GM12878 (cell line): ENCODE data around the gene MYO1D. TPM values are rescaled to one million over a fixed set of nuclear protein-coding genes. Genes with fewer than 3 reads are reported as not detected.

Experiments used
- ATAC-seq: fragments of 200-7000 bp; cut with Tn5 transposase; 3 replicates; pipeline ENCODE4 v1.9.1; 2020; ENCODE audit warnings: mild to moderate bottlenecking, moderate library complexity
- BruUV-seq: library from RNA; stranded (reverse); fragments of 400-500 nt; replicated peaks from 2 replicates; lab custom pipeline; 2021; lab: Mats Ljungman, UMichigan
- CTCF ChIA-PET: fragments of 300-600 bp; sonication (Branson Sonifier 250); formaldehyde crosslinking; extraction: SDS; loops from one replicate; lab custom pipeline; 2021; ENCODE audit warnings: inconsistent platforms; lab: Yijun Ruan, JAX
- POLR2A ChIA-PET: fragments of 350-600 bp; formaldehyde crosslinking; extraction: SDS; loops from one replicate; lab custom pipeline; 2021; ENCODE audit warnings: inconsistent platforms; lab: Charles Lee
- RAD21 ChIA-PET: fragments of 300-600 bp; sonication (Branson Sonifier 250); formaldehyde crosslinking; loops from one replicate; lab custom pipeline; 2023; ENCODE audit warnings: antibody characterized with exemption; ENCODE audit not compliant: unreplicated experiment; lab: Charles Lee
- SMC1A ChIA-PET: fragments of 300-600 bp; sonication (Branson Sonifier 250); formaldehyde crosslinking; loops from one replicate; lab custom pipeline; 2023; ENCODE audit not compliant: unreplicated experiment, uncharacterized antibody; lab: Charles Lee
- DNase-seq: peaks from one replicate; pipeline ENCODE4 v3.0.0-alpha.2; 2011; ENCODE audit warnings: low read depth, low spot score
- FAIRE-seq: peaks from 3 replicates; lab custom pipeline; 2011; peaks lifted over from hg19 to GRCh38; lab: Jason Lieb, UNC
- H2AFZ ChIP-seq: 2 replicates; pipeline ENCODE4 v1.6.0; 2011; ENCODE audit warnings: low read depth, low read length, control low read depth; ENCODE audit not compliant: control insufficient read depth
- H3K27ac ChIP-seq: 2 replicates; pipeline ENCODE4 v1.5.1; 2011; ENCODE audit warnings: control low read depth; ENCODE audit not compliant: control insufficient read depth, insufficient read depth
- H3K27me3 ChIP-seq, 2 experiments: replicated peaks in 1 of 2; 2 replicates each; pipeline versions ENCODE4 v1.6.0 to v1.6.1; 2011; ENCODE audit warnings: low read length in 1 of 2; ENCODE audit not compliant: control insufficient read depth in 2 of 2, insufficient read depth in 2 of 2
- H3K36me3 ChIP-seq, 2 experiments: 2 replicates each; pipeline ENCODE4 v1.5.1; 2011; ENCODE audit warnings: low read length in 1 of 2; ENCODE audit not compliant: control insufficient read depth in 2 of 2, insufficient read depth in 2 of 2
- H3K4me1 ChIP-seq: 2 replicates; pipeline ENCODE4 v1.6.1; 2011; ENCODE audit warnings: mild to moderate bottlenecking, low read length, moderate library complexity, mixed read lengths; ENCODE audit not compliant: control insufficient read depth, insufficient read depth
- H3K4me2 ChIP-seq: 2 replicates; pipeline ENCODE4 v1.6.0; 2011; ENCODE audit warnings: control low read depth; ENCODE audit not compliant: control insufficient read depth, insufficient read depth
- H3K4me3 ChIP-seq: fragments of 200-600 bp; sonication (generic); 2 replicates; pipeline ENCODE4 v1.5.1; 2016
- H3K79me2 ChIP-seq: 2 replicates; pipeline ENCODE4 v1.6.0; 2011; ENCODE audit warnings: low read length; ENCODE audit not compliant: control insufficient read depth, insufficient read depth
- H3K9ac ChIP-seq: 2 replicates; pipeline ENCODE4 v1.8.0; 2011; ENCODE audit warnings: low read length, control low read depth, mixed read lengths; ENCODE audit not compliant: control insufficient read depth, insufficient read depth
- H3K9me3 ChIP-seq: replicated peaks from 3 replicates; pipeline ENCODE4 v1.5.1; 2011; ENCODE audit warnings: mild to moderate bottlenecking, low read length; ENCODE audit not compliant: control insufficient read depth, insufficient read depth
- H4K20me1 ChIP-seq: 2 replicates; pipeline ENCODE4 v1.6.0; 2011; ENCODE audit not compliant: control insufficient read depth, insufficient read depth
- CREM ChIP-seq: IDR thresholded peaks from 2 replicates; pipeline ENCODE4 v1.6.1; 2014; ENCODE audit warnings: antibody characterized with exemption, low read depth
- EP300 ChIP-seq, 2 experiments: fragments of 150-350 bp in 1 of 2; IDR thresholded peaks; 2 replicates each; pipeline ENCODE4 v1.6.1; 2011 to 2012; ENCODE audit warnings: low read depth in 2 of 2, low read length in 2 of 2, borderline replicate concordance in 1 of 2, improper control_type of control experiment in 1 of 2, inconsistent platforms in 1 of 2; ENCODE audit not compliant: control insufficient read depth in 1 of 2
- FOS ChIP-seq: IDR thresholded peaks from 3 replicates; pipeline ENCODE4 v1.6.1; 2011; ENCODE audit warnings: borderline replicate concordance; ENCODE audit not compliant: insufficient read length; ENCODE audit errors: extremely low read depth
- MEF2B ChIP-seq: fragments of 450-650 bp; IDR thresholded peaks from 2 replicates; pipeline ENCODE4 v1.6.1; 2018; ENCODE audit warnings: mild to moderate bottlenecking, moderate library complexity; ENCODE audit not compliant: partially characterized antibody, poor library complexity, severe bottlenecking
- SMARCA5 ChIP-seq: fragments of 450-650 bp; IDR thresholded peaks from 2 replicates; pipeline ENCODE4 v1.6.1; 2017; ENCODE audit warnings: mild to moderate bottlenecking
- SMC3 ChIP-seq: IDR thresholded peaks from 2 replicates; pipeline ENCODE4 v1.6.1; 2011; ENCODE audit warnings: low read length, improper control_type of control experiment, borderline replicate concordance
- SUZ12 ChIP-seq: fragments of 200-600 bp; sonication (generic); IDR thresholded peaks from one replicate; pipeline ENCODE4 v1.6.1; 2018; ENCODE audit warnings: antibody characterized with exemption, mild to moderate bottlenecking; ENCODE audit not compliant: unreplicated experiment
- WGBS: methylation state at CpG from one replicate; pipeline ENCODE4 v1.1.6; 2016; ENCODE audit warnings: low lambda C conversion rate; ENCODE audit not compliant: insufficient replicate concordance, insufficient coverage; ENCODE audit errors: missing lambda C conversion rate; 5-methylcytosine and 5-hydroxymethylcytosine counted together
- in situ Hi-C: fragments of 300-500 bp; cut with MboI; formaldehyde crosslinking; loops from 9 replicates; pipeline ENCODE4 v1.14.3; 2018; ENCODE audit warnings: mixed read lengths
- intact Hi-C: fragments of 100-400 bp; cut with micrococcal nuclease; formaldehyde crosslinking; loops from one replicate; pipeline ENCODE4 v1.14.2; 2022; ENCODE audit not compliant: unreplicated experiment
- polyA plus RNA-seq, 11 experiments: library from polyadenylated mRNA; depleted of rRNA in 4 of 11; unstranded in 6 of 11; stranded (reverse) in 5 of 11; fragments of >200 nt; fragmentation: Nextera tagmentation in 4 of 11; fragmentation: Illumina TruSeq in 1 of 11; extraction: Ambion mirVana in 4 of 11; extraction: Trizol in 1 of 11; gene quantifications; 1 replicate in 1 of 11; 2 replicates in 10 of 11; pipeline versions ENCODE4 v1.2.1 to v1.2.3, GENCODE V29; 2011 to 2016; ENCODE audit warnings: inconsistent platforms in 2 of 11, missing spikeins in 2 of 11, low read depth in 1 of 11
- total RNA-seq, 4 experiments: library from RNA; depleted of rRNA in 3 of 4; stranded (reverse); fragments of >200 nt in 3 of 4; fragmentation: Illumina TruSeq in 1 of 4; extraction: Trizol in 1 of 4; gene quantifications; 2 replicates each; pipeline versions ENCODE4 v1.2.1 to v1.2.3, GENCODE V29; 2013 to 2021
- TF ChIP-seq, protein P1 (sequence below): fragments of 450-650 bp; IDR thresholded peaks from 2 replicates; pipeline ENCODE4 v1.6.1; 2017; ENCODE audit warnings: borderline replicate concordance

The MYO1D gene
- total and polyA plus RNA-seq, 10 of the 15 experiments (the other 5 are each of a cell fraction or from before 2014, with no cell fraction given): 1.8 to 37.7 (median 25.4) TPM

DNA sequence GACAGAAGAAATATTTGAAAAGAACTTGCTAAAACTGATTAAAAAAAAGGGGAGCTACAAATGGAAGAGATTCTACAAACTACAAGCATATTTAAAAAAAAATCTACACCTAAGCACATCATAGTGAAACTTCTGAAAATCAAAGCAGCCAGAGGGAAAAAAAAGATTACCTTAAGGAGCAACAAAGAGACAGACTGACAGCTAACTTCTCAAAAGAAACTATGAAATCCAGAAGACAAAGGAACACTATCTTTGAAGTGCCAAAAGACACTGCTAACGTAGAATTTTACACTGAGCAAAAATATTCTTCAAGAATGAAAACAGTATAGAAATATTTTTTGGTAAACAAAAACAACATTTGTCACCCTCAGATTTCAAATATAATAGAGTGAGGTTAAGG is 151.2 kb downstream of the MYO1D start:
- Histone ChIP-seq H4K20me1 (no peaks in the 10 kb centered on the region), H3K79me2 (no peaks in the 10 kb centered on the region), H3K9me3 (peaks cover 8% of the 10 kb centered on the region), H3K27ac (no peak overlapping the region), H3K36me3 (no peaks in the 10 kb centered on the region; a peak in 1 of 4 replicates), H2AFZ (no peak overlapping the region), H3K27me3 (no peaks in the 10 kb centered on the region)
- in situ Hi-C loops: no loop called here
- ChIA-PET RAD21 (no interaction called here), POLR2A (no interaction called here), SMC1A (interaction anchor here (1.2 to 1.4 kb wide), 2 partner anchors 31 to 331 kb away, joined by 3 read pairs; no protein-coding TSS in a partner anchor)
- 94% methylated on average over 1 of the region's 1 CpG for WGBS
- no peak for ATAC-seq
- no peak for TF ChIP-seq SMC3
- no peak for TF ChIP-seq SUZ12
- TF ChIP-seq EP300 (IDR thresholded peaks at IDR 0.05; ENCODE audit: borderline replicate concordance in 1 of 2, control insufficient read depth in 1 of 2, low read depth in 2 of 2, low read length in 2 of 2): no peak
- TF ChIP-seq SMARCA5: no peak
- no peak for TF ChIP-seq MEF2B
- TF ChIP-seq, protein P1, sequence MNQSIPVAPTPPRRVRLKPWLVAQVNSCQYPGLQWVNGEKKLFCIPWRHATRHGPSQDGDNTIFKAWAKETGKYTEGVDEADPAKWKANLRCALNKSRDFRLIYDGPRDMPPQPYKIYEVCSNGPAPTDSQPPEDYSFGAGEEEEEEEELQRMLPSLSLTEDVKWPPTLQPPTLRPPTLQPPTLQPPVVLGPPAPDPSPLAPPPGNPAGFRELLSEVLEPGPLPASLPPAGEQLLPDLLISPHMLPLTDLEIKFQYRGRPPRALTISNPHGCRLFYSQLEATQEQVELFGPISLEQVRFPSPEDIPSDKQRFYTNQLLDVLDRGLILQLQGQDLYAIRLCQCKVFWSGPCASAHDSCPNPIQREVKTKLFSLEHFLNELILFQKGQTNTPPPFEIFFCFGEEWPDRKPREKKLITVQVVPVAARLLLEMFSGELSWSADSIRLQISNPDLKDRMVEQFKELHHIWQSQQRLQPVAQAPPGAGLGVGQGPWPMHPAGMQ: no peak
- no peak for TF ChIP-seq FOS
- no peak for TF ChIP-seq CREM
- TF ChIP-seq, all 136 proteins: peak for 0
- FAIRE-seq: no peak
- CTCF ChIA-PET: no interaction called here
- no peak overlapping the region for H3K4me3 ChIP-seq
- intact Hi-C loops: no loop called here
- no TSS peak for BruUV-seq
- no peaks in the 10 kb centered on the region for H3K4me1 ChIP-seq
- no peak overlapping the region for H3K9ac ChIP-seq
- no peak for DNase-seq
- no peak overlapping the region for H3K4me2 ChIP-seq
